ENCODE data around the gene APOC3.

APOC3 gene

DNA sequence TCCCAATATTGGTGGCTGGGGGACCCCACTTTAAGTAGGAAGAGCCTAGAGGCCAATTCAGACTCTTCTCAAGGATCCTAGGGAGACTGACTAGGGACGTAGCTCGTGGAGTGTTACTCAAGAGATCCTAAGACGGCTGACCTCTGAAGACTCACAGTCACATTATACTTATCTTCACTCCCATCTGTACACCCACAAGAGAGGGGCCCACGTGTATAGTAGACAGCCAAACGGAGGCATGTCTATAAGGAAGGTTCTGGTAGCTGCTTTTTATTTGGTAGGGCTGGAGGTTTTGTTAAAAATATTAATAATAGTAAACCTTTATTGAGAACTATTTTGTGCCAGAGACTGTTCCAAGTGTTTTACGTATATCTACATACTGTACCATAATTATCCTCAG is 30.6 kb downstream of the APOC3 start:
- TF ChIP-seq, protein P1, sequence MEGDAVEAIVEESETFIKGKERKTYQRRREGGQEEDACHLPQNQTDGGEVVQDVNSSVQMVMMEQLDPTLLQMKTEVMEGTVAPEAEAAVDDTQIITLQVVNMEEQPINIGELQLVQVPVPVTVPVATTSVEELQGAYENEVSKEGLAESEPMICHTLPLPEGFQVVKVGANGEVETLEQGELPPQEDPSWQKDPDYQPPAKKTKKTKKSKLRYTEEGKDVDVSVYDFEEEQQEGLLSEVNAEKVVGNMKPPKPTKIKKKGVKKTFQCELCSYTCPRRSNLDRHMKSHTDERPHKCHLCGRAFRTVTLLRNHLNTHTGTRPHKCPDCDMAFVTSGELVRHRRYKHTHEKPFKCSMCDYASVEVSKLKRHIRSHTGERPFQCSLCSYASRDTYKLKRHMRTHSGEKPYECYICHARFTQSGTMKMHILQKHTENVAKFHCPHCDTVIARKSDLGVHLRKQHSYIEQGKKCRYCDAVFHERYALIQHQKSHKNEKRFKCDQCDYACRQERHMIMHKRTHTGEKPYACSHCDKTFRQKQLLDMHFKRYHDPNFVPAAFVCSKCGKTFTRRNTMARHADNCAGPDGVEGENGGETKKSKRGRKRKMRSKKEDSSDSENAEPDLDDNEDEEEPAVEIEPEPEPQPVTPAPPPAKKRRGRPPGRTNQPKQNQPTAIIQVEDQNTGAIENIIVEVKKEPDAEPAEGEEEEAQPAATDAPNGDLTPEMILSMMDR (IDR thresholded peaks at IDR 0.05; ENCODE audit: borderline replicate concordance, insufficient read depth, low read depth, low read length): no peak
- no peak overlapping the region for H3K4me3 ChIP-seq (ENCODE audit: low read depth, low read length)

DNA sequence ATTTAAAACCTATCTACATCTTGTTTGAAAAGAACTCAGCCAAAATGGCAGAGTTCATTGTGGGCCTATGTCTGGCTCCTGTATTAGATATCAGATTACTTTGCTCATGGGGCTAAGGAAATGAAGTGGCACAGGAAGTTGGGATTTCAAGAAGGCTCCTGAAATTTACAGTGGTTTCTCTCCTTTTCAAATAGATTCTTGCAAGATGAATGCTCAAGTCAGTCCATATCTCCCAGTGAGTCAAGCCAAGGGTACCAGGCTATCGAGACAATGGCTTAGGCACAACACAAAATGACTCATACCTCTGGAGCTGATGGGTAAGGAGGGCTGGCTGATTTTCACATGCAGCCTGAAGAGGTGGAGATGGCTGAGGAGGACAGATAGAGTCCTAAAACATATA is 31.8 kb downstream of the APOC3 start:
- TF ChIP-seq, protein P1 (IDR thresholded peaks at IDR 0.05; ENCODE audit: borderline replicate concordance, insufficient read depth, low read depth, low read length): no peak
- no peak overlapping the region for H3K4me3 ChIP-seq (ENCODE audit: low read depth, low read length)

DNA sequence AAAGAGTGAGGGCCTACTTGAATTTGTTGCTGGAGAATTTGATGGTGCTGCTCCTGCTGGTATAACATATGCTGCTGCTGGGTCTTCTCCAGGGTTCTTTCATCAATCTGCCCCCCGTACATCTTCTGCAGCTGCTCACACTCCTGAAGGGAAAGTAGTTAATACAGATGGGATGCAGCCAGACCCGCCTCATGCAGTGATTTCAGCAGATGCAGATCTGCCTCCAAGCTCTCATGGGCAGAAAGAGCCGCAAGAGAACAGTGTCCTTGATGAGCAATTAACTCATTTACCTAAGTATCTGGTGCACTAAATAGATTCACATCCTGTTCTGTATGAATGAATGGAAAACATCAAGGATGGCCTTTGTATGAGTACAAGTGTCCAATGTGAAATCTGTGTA is 32.5 kb downstream of the APOC3 start:
- TF ChIP-seq, protein P1 (IDR thresholded peaks at IDR 0.05; ENCODE audit: borderline replicate concordance, insufficient read depth, low read depth, low read length): no peak
- no peak overlapping the region for H3K4me3 ChIP-seq (ENCODE audit: low read depth, low read length)

DNA sequence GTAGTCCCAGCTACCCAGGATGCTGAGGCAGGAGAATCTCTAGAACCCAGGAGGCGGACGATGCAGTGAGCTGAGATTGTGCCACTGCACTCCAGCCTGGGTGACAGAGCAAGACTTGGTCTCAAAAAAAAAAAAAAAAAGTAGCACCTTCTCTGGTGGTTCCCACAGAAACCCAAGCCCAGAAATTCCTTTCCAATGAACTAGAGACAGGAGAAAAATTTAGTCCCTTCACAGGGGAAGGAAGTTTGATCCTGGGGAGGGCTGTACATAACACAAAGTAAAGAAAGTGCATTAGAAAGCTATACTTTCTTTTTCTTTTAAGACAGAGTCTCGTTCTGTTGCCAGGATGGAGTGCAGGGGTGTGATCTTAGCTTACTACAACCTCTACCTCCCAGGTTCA is 33.2 kb downstream of the APOC3 start:
- no peak overlapping the region for H3K4me3 ChIP-seq (ENCODE audit: low read depth, low read length)
- TF ChIP-seq, protein P1 (IDR thresholded peaks at IDR 0.05; ENCODE audit: borderline replicate concordance, insufficient read depth, low read depth, low read length): no peak

DNA sequence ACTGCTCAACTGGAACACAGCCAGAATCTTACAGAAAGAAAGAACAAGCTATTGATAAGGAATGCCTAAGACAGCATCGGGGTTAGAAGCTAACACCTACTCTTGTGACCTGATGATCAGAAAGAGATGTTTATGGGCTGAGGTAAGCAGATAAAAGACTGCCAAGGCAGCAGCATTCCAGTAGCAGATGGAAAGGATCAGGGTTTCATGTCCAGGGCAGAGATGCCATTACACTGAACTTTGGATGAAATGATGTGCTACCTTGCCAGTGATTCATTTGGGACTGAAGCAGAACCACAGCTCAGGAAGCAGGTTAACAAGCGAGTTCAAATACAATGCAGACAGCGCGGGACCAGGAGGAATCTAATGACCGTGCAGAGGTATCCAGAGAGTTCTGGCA is 34.8 kb downstream of the APOC3 start:
- no peak overlapping the region for H3K4me3 ChIP-seq (ENCODE audit: low read depth, low read length)
- TF ChIP-seq, protein P1 (IDR thresholded peaks at IDR 0.05; ENCODE audit: borderline replicate concordance, insufficient read depth, low read depth, low read length): no peak

DNA sequence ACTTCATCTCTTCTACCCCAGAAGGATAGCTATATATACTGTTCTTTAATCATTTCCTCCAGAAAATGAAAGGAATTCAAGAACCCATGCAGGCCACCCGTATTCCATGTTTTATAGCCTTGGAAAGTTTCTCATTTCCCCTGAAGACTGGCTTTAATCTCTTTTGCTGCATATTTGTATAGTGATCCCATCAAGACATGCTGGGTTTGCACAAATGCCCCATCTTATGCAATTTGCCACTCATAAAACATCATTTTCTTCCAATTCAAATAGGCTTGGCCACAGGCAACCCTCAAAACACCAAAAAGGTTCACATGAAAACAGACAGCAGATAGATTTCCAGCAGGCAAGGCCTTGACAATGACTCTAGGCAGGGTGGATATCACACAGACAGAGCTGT is 36.0 kb downstream of the APOC3 start:
- TF ChIP-seq, protein P1 (IDR thresholded peaks at IDR 0.05; ENCODE audit: borderline replicate concordance, insufficient read depth, low read depth, low read length): no peak
- H3K4me3 ChIP-seq (ENCODE audit: low read depth, low read length): no peak overlapping the region

DNA sequence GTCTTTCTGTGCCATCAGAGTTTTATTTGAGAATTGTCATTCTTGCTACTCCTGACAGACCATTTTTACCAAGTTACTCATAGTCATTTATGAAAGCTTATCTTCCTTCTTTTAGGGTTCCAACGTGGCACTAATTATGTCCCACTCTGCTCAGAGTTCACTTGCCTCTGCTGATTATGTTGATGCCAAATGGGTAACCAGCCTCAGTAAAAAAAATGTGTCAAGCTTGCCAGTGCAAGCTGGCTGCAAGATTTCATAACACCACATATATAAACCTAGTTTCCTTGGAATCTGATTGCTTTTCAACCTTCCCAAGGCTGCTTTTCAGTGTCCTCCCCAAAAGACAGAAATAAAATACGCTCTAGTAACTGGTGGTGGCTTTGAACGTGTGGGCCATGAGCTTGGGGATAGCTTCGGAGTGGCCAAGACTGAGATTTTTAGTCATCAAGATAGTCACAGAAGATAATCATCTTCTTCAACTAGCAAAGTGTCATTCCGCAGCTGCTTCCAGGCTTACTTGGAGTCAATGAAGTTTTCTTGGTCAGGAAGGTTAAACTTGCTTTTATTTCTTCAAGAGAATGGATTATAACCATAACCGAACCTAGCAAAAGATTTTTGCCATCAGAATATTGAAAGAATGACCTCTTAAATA is 37.2 kb downstream of the APOC3 start:
- TF ChIP-seq, protein P1 (IDR thresholded peaks at IDR 0.05; ENCODE audit: borderline replicate concordance, insufficient read depth, low read depth, low read length): no peak
- no peak overlapping the region for H3K4me3 ChIP-seq (ENCODE audit: low read depth, low read length)
